Fibroblast of skin of left biceps (primary cell): Measurements from ENCODE around the gene MAPK9.

Source experiments
- DNase-seq, 2 experiments: peaks; one replicate each; pipeline ENCODE4 v3.0.0-alpha.2; 2013; ENCODE audit warnings: low read depth in 2 of 2

Gene MAPK9

DNA sequence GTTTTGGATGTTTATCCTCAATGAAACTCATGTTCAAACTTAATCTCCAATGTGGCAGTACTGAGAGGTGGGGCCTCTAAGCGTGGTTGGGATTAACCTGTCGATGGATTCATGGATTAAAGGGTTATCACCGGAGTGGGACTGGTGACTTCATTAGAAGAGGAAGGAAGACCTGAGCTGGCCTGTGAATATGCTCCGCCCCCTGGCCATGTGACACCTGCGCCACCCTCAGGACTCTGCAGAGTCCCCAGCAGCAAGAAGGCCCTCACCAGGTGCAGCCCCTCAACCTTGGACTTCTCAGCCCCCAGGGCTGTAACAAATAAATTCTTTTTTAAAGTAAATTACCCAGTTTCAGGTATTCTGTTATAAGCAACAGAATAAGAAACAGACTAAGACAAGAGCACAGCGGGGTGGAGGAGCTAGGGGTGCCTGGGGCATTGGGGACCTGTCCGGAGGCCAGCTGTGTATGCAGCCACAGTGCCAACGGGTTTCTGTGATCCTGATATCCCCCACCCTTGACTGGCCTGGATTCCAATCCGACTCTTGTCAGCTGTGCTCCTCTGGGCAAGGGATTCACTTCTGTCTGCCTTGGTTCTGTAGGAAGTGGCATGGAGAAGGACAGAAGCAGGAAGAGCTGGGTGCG, 3.2 kb upstream of the MAPK9 start:
- no peak for DNase-seq

DNA sequence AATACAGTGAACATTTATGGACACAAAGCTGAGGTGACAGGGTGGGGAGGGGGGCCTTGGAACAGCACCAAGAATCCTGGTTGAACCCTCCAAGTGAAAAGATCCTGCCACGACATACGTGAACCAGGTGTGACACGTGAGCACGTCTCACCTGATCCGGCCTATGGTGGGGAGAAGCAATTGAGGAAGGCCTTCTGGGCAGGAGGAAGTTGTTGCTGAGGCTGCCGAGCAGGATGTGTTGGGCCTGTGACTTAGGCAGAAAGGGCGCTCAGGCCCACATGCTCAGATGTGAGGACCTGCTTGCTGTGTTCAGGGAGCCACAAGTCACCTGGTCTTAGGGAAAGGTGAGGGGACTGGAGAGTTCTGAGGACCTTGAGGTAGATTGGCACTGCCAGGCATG, 2.5 kb upstream of the MAPK9 start:
- no peak for DNase-seq

DNA sequence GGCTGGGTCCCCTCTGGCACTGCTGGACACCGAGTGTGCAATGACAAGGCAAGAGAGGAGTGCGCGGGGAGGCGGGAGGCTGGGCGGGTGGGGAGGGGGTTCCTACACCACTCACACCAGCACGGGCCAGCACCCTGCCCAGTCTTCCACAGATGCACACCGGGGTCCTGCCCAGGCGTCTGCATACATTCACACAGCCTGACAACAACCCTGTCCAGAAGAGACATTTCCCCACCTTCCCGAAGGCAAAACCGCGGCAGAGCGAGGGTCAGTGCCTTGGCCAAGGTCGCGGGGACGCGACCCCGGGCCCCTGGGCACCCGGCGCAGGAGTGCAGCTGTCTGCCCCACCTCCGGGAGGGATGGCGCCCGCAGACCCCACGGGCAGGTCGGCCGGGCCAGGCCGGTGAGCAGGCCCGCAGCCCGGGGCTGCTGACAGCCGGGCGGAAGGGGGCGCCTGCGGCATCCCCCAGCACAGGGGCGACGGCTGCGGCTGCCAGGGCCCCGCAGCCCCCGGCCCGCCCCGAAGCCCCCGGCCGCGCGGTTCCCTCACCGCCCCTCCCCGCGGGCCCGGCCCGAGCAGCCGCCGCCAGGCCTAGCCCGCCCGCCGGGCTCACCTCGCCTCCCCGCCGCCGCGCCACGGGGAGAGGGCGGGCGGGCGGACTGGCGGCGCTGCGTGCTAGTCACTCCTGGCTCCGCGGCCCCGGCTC, 496 bp downstream of the MAPK9 start:
- DNase-seq = no peak

DNA sequence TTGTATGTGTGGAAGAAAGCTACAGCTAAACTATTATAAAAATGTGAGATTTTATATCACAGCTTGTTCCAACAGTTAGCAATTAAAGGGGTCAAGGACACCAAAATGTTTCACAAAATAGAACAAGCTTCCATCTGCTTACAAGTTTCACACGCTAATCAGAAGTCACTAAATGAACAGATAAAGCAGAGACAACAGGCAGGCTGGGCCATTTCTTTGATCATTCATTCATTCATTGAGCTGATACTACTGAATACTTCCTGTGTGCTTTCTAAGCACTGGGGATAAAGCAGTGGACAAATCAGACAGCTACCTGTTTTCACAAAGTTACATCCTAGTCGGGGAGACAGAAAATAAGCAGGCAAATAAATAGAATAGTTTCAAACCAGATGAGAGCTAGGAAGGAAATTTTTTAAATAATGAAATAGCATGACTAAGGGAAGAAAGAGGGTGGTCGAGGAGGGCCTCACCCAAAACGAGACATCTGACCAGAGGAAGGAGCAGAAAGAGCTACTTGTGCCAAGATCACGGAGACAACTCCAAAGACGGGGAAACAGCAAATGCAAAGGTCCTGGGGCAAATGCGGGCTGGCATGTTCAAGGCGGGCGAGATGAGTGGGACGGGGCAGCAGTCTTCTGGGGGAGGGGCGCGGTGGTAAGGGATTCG, 1.2 kb downstream of the MAPK9 start:
- DNase-seq = no peak

DNA sequence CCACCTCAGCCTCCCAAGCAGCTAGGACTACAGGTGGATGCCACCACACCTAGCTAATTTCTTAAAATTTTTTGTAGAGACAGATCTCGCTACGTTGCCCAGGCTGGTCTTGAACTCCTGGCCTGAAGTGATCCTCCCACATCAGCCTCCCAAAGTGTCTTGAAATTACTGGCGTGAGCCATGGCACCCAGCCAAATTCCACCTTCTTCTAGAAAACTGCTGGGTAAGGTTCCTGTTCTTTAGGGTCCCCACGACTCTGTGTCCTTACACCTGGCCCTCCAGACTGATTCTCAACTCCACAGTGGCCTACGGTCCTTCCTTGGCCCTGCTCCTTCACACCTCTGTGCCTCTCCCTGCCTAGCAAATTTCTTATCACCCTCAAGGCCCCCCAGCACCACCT, 1.9 kb downstream of the MAPK9 start:
- DNase-seq = no peak

DNA sequence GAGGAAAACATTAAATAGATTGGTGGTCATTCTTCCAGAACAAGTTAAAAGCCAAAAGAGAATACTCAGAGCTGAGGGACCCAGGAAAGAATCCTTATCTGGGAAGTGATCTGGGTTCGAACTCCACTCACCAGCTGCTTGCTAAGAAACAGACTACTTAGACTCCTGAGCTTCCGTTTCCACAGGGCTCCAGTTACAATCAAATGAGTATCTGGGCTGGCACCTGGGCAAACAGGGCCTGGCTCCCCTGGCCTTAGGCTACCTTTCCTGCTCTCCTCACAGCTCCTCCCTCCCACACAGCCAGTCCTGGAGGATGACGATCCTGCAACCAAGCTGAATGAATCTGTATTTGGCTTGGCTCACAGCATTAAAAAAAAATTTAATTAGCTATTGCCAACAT, 2.5 kb downstream of the MAPK9 start:
- DNase-seq = no peak

DNA sequence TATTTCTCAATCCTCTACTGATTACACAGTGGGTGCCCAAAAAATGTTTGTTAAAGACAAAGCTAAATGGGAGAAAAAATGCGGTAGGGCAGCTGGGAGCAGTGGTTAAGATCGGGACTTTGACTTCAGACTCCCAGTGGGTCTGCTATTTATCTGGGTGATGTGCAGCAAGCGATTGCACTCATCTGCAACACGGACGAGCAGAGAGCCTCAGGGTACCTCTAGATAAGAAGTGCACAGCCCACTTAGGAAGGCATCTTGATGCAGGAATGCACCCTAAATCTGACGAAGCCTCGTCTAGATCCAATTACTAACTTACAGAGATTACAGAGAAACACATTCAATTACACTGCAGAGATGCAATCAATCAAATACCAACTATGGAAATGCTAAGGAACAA, 4.0 kb downstream of the MAPK9 start:
- no peak for DNase-seq

DNA sequence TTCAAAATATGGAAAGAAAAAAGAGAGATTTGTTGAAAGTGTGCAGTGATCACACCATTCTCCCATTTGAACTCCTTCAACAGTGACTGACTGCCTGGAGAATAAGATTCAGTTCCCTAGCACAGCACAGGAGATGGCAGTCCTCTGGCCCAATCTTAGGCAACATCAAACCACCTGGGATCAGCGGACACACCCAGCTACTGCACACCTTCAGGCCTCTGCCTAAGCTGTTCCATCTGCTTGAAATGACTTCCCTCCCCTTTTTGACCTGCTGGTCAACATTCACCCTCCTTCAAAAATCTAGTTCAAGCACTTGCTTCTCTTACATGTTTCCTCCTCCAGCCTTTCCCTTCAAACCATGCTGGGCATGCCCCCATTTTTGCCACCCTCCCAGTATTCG, 4.5 kb downstream of the MAPK9 start:
- no peak for DNase-seq

DNA sequence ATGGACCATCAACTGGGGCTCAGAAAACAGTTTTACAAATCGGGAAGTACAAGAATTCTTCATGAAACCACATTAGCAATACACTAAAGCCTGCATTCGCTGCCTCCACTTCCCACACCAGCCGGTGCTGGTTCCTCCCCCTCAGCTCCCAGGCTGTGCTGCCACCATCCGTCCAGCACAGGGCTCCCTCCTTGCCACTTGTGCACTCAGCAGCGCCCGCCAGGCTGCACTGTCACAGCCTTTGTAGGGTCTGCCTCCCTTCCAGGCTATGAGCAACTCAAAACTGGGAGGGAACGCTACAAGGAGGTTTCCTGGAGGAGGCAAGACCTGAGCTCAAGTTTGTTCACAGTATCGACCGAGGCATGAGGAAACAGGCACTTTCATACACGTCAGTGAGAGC, 7.7 kb downstream of the MAPK9 start:
- no peak for DNase-seq

DNA sequence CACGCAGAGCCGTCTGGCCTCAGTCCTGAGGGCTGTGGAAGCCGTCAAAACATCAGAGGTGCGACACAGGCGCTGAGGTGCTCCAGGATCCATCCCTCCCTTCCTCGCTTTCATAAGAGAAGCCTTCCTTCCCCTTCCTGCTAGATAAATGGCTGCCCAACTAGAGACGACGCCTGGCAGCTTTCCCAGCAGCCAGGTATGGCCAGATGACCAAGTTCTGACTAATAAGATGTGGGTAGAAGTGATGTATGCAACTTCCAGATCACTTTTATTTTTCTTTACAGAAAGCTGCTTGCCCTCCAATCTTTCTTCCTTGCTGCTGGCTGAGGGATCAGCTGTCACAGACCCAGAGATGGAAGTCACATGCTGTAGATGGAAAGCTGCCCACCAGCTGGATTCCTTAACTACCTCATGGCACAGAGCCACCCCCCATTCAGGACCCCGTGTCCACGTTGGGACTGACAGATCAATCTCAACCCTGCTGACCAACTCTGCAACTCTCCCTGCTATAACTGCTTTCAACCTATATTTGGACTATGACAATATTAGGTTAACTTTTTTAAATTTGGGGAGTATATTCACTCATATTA, 8.8 kb downstream of the MAPK9 start:
- DNase-seq = no peak

DNA sequence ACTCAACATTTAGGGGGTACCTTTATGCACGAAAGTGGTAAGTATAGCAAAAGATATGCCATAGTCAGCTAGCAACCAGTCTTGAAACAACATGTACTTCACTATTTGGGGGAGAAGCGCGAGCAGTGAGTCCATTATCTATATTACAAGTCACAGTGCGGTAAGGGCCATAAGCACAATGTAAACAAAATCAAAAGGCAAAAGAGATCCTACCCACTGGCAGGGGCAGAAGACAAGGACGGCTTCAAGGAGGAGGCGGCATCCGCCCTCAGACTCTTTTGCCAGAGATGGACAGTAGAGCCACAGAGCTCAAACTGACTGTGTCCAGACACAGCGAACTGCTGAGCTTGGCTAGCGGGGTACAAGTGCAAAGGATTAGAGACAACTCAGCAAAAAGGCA, 9.6 kb downstream of the MAPK9 start:
- DNase-seq = no peak

DNA sequence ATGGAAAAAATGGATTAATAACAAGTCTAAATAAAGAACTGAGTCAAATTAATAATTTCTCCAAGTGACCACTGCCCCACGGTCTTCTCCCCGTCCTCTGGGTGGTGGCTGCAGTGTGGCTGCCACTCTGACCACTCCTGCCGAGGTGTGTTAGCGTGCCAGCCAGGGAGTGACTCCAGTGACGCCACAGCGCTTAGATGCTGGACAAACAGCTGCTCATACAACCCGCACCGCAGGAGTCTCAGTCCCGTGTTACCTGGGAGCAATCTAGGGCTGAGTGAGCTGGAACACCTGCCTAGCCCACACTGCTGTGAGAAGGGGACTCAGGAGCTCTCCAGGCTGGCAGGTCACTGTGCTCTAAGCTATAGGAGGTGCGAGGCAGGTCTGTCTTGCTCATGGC, 10.2 kb downstream of the MAPK9 start:
- DNase-seq = no peak

DNA sequence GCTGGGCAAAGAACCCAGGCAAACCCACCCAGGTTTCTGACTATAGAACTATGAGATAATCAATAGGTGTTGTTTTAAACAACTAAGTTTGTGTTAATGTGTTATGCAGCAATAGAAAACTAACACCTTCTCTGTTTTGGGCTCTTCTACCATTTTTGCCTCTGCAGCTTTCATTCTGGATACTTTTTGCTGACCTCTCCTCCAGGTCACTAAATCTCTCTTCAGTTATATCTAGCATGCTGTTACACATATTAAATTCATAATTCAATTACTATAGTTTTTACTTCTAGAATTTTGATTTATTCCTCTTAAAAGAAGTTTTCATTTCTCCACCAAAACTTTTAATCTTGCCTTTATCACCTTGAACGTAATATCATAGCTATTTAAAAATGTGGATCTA, 17.2 kb downstream of the MAPK9 start:
- no peak for DNase-seq

DNA sequence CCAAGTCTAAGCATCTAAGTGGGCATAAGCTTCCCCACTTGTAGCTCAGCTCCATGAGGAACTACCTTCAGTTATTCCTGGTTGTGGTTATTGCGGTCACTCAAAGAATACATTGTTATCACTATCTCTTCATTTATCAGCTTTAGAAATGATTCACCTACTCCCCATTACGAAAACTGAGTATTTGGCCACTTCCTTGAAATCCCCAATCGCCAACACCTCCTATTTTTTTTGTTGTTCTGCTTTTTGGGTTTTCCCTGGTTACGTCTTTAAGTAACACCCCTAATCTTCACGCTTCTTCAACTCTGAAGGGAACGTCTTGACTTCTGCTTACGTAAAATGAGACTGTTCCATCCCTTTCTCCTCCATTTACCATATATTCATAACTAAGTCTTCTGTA, 20.7 kb downstream of the MAPK9 start:
- DNase-seq = no peak

DNA sequence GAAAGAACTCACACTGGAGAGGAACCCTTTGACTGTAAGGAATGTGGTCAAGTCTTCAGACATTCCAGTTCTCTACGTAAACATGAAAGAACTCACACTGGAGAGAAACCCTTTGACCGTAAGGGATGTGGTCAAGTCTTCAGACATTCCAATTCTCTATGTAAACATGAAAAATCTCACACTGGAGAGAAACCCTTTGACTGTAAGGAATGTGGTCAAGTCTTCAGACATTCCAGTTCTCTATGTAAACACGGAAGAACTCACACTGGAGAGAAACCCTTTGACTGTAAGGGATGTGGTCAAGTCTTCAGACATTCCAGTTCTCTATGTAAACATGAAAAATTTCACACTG, 32.6 kb downstream of the MAPK9 start:
- no peak for DNase-seq

DNA sequence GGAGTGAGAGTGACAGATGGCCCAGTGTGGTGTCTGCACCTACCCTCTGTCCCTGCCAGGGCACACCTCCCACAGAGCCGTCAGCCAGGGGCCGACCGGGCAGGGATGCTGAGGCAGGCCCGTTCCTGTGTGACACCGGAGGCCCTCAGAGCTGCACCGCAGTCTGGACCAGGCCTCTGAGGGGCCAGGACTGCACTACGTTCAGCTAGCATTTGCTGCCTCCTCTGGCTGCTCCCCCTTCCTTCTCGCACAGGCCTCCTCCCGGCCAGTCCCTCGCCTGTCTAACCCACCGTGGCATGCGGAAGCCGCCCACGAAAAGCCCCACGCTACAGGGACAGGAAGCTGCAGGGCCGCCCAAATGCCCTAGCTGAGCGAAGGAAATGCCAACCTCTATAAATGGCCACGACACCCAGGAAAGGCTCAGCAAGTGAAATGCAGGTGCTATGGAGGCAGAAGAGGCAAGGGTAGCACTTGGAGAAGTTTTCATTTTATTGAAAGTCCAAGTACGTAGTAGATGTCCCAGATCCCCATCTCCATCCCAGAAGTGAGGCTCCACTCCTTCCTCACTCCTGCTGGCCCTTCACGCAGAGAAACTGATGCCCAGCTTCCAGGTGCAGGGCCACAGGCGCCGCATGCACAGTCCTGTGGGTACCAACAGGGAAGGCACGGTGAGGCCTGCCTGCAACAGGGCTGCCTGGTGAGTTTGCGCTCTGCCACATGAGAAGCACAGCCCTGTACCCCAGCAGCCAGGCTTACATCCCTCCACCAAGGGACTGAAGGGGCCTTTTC, 38.7 kb downstream of the MAPK9 start:
- no peak for DNase-seq

DNA sequence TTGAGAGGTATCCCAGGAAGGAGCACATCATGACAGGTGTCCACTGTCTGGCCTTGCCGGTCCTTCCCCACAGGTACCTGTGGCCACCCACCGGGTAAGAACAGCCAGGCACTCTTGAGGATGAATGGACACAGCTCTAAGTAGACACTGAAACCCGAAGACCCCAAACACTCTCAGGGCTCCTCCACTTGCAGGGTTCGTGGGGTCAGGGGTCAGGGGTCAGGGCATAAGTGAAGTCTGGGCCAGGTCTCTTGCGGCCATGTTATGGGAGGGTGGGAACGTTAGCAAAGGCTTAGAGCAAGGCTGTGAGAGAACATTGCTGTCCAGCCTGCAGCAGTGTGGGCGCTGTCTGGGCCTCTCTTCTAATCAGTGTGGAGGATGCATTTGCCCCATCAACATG, 40.0 kb downstream of the MAPK9 start:
- no peak for DNase-seq

DNA sequence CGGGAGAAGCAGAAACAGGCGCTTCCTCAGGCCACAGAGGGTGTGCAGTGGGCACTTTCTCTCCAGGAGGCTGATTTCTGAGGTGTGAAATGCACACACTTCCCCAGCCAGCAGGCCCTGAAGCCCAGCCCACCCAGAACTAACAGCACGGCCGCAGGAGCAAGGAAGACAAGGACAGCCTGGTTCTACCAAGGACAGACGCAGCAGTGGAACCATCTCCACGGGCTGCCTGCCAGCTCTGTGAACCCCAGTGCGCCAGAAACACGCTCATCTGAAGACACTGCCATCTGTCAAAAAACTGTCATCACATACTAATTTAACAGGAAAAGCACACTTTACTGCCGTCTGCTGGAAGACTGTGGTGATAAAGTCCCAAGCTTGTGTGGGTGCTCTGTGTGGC, 40.7 kb downstream of the MAPK9 start:
- no peak for DNase-seq

DNA sequence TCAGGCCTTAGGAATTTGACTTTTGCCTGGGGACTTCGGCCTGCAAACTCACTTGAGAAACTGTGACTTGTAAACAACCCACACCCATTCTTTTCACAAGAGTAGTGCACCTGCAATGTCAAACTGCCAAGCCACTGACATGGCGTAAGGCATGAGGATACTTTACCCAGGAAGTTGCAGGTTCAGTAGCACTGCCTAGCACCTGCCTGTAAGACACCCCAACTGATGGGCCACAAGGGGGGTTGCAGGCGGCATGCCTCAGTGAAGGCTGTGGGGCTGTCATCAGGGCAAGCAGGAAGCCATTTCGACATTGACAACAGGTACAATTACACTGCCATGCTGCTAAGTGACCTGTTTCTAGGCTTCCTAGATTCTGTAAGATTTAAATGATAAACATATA, 41.6 kb downstream of the MAPK9 start:
- DNase-seq = no peak

DNA sequence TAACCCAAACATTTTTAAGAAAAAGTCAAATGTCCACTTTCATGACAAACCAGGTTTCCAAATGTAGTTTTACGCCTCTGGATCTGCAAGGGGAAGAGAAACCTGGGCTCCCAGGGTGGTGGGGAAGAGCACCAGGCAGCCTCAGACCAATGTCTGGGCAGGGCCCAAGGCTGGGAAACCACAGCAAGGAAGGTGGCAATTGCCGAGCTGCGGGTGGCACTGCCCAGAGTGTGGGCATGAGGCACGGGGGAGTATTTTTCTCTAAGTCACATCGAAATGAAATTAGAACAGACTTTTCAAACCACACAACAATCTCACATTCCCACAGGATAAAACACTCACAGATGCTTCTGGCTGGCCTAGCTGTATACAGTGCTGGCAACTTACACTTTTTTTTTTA, 50.3 kb downstream of the MAPK9 start:
- DNase-seq = no peak

DNA sequence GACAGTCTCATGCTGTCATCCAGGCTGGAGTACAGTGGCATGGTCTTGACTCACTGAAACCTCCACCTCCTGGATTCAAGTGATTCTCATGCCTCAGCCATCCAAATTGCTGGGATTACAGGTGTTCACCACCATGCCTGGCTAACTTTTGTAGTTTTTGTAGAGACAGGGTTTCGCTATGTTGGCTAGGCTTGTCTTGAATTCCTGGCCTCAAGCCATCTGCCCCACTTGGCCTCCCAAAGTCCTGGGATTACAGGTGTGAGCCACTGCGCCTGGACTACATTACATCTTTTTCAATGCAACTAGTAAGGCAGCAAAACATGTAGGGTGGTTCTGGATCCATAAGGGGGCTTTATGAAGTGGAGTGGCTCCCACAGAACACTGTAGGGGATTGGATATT, 53.3 kb downstream of the MAPK9 start:
- no peak for DNase-seq

DNA sequence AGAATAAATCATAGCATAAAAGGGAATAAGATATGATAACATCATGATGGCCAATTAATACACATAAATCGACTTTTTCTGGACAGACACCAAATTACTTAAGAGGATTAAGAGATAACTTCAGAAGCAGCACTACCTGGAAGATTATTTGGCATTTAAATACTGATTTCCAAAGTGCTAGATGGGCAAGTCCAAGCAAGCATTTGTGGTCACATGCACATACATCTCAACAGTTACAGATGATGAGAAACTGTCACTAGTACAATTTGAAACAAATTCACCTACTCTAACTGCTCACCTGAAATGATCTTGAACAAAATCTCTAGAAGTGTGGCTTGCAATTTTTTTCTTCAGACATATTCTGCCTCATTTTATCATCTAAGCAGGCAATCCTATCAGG, 56.0 kb downstream of the MAPK9 start:
- no peak for DNase-seq
